Measurements from ENCODE around the gene SDHAF1. TPM values are rescaled to one million over a fixed set of nuclear protein-coding genes. Genes with fewer than 3 reads are reported as not detected.

SDHAF1 gene
- polyA plus RNA-seq, 1 donor from 2014 or later: 53.7 TPM

Other genes starting within 250 kb of the SDHAF1 start
- gene U2AF1L4, start 249.8 kb upstream of the SDHAF1 start, polyA plus RNA-seq: 74.8 TPM
- gene PSENEN, start 249.5 kb upstream of the SDHAF1 start, polyA plus RNA-seq: 85.0 TPM
- 8.2 TPM for gene LIN37, start 246.6 kb upstream of the SDHAF1 start, polyA plus RNA-seq
- not detected for gene HSPB6, start 238.2 kb upstream of the SDHAF1 start, polyA plus RNA-seq
- gene PROSER3, start 237.0 kb upstream of the SDHAF1 start, polyA plus RNA-seq: 7.3 TPM
- not detected for gene ARHGAP33, start 219.6 kb upstream of the SDHAF1 start, polyA plus RNA-seq
- gene PRODH2, start 182.3 kb upstream of the SDHAF1 start, polyA plus RNA-seq: not detected
- gene NPHS1, start 142.7 kb upstream of the SDHAF1 start, polyA plus RNA-seq: not detected
- not detected for gene KIRREL2, start 138.3 kb upstream of the SDHAF1 start, polyA plus RNA-seq
- not detected for gene APLP1, start 126.6 kb upstream of the SDHAF1 start, polyA plus RNA-seq
- gene NFKBID, start 94.6 kb upstream of the SDHAF1 start, polyA plus RNA-seq: 28.6 TPM
- 118 TPM for gene HCST, start 92.7 kb upstream of the SDHAF1 start, polyA plus RNA-seq
- gene TYROBP, start 86.9 kb upstream of the SDHAF1 start, polyA plus RNA-seq: 13.7 TPM
- 0.15 TPM for gene LRFN3, start 58.8 kb upstream of the SDHAF1 start, polyA plus RNA-seq
- not detected for gene SYNE4, start 13.6 kb downstream of the SDHAF1 start, polyA plus RNA-seq
- gene ALKBH6, start 19.0 kb downstream of the SDHAF1 start, polyA plus RNA-seq: 15.7 TPM
- gene CLIP3, start 37.7 kb downstream of the SDHAF1 start, polyA plus RNA-seq: 0.23 TPM
- gene THAP8, start 59.1 kb downstream of the SDHAF1 start, polyA plus RNA-seq: 5.6 TPM
- gene WDR62, start 59.7 kb downstream of the SDHAF1 start, polyA plus RNA-seq: 0.81 TPM
- gene OVOL3, start 116.0 kb downstream of the SDHAF1 start, polyA plus RNA-seq: not detected
- 144 TPM for gene POLR2I, start 119.7 kb downstream of the SDHAF1 start, polyA plus RNA-seq
- 269 TPM for gene TBCB, start 120.3 kb downstream of the SDHAF1 start, polyA plus RNA-seq
- 139 TPM for gene CAPNS1, start 144.9 kb downstream of the SDHAF1 start, polyA plus RNA-seq
- gene COX7A1, start 157.3 kb downstream of the SDHAF1 start, polyA plus RNA-seq: not detected
- gene ZNF565, start 219.5 kb downstream of the SDHAF1 start, polyA plus RNA-seq: 3.8 TPM
- gene ZNF146, start 219.9 kb downstream of the SDHAF1 start, polyA plus RNA-seq: 69.0 TPM

Data from IgD-negative memory B cell (primary cell).